ENCODE results near the gene TRMT61A. TPM values are rescaled to one million over a fixed set of nuclear protein-coding genes. Genes with fewer than 3 reads are reported as not detected.

TRMT61A gene
- total RNA-seq, 2 donors from 2014 or later = 10.0 to 17.8 TPM

DNA sequence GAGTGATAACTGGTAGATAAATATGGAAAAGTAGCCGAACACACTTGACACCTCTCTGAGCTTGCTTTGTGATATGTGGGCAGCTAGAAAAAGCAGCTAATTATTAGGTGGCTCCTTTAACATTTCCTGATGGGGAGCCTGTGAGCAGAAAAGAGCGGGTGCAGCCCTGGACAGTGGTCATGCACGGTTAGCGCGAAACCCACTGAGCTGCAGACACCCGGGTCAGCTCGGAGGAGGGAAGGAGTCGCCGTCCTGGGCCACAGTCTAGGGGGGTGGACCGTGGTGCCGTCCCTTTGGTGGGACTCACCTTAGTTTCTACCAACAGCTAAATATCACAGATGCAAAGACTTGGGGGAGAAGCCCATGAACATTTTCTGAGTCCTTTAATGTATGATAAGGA lies 40.4 kb downstream of the TRMT61A start:
- no peak for DNase-seq
- no peaks in the 10 kb centered on the region for H3K4me1 ChIP-seq
- no peak overlapping the region for H3K27ac ChIP-seq
- no peaks in the 10 kb centered on the region for H3K36me3 ChIP-seq
- no peak overlapping the region for H3K9ac ChIP-seq (ENCODE audit: low read depth in 2 of 2, low read length in 2 of 2)
- no peaks in the 10 kb centered on the region for H3K9me3 ChIP-seq
- no peak overlapping the region for H3K4me3 ChIP-seq
- intact Hi-C loops (cut with DNase I) = loop anchor here (5.0 kb wide), 1 partner anchor 63 kb away; no protein-coding TSS in a partner anchor
- TF ChIP-seq, protein P1, sequence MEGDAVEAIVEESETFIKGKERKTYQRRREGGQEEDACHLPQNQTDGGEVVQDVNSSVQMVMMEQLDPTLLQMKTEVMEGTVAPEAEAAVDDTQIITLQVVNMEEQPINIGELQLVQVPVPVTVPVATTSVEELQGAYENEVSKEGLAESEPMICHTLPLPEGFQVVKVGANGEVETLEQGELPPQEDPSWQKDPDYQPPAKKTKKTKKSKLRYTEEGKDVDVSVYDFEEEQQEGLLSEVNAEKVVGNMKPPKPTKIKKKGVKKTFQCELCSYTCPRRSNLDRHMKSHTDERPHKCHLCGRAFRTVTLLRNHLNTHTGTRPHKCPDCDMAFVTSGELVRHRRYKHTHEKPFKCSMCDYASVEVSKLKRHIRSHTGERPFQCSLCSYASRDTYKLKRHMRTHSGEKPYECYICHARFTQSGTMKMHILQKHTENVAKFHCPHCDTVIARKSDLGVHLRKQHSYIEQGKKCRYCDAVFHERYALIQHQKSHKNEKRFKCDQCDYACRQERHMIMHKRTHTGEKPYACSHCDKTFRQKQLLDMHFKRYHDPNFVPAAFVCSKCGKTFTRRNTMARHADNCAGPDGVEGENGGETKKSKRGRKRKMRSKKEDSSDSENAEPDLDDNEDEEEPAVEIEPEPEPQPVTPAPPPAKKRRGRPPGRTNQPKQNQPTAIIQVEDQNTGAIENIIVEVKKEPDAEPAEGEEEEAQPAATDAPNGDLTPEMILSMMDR (IDR thresholded peaks at IDR 0.05) = no peak
- no peaks in the 10 kb centered on the region for H3K27me3 ChIP-seq

DNA sequence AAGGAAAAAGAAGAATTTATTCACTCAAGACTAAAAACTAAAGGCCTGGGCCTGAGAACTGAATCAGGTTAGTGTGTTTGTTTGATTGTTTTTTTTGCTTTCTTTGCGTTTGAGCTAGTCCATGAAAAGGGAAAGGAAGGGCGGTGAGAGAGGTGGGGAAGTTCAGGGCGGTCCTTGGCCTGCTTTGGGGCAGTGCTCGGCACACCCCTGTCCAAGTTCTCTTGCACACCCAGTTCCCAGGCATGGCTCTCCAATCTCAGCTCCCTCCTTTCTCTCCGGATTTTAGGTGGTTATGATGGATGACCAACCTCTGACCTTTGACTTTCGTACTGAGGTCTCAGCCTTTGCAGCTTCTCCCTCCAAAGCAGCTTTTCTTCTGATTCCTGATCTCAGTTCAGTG lies 45.1 kb downstream of the TRMT61A start:
- TF ChIP-seq, protein P1 (IDR thresholded peaks at IDR 0.05) = no peak
- no peak overlapping the region for H3K4me3 ChIP-seq
- no peak overlapping the region for H3K27ac ChIP-seq
- H3K36me3 ChIP-seq = no peaks in the 10 kb centered on the region
- DNase-seq = no peak
- no peaks in the 10 kb centered on the region for H3K9me3 ChIP-seq
- no peak overlapping the region for H3K9ac ChIP-seq (ENCODE audit: low read depth in 2 of 2, low read length in 2 of 2)
- H3K4me1 ChIP-seq = peaks cover 6% of the 10 kb centered on the region
- intact Hi-C loops (cut with DNase I) = loop anchor here (5.0 kb wide), 1 partner anchor 103 kb away; no protein-coding TSS in a partner anchor
- H3K27me3 ChIP-seq = no peaks in the 10 kb centered on the region

DNA sequence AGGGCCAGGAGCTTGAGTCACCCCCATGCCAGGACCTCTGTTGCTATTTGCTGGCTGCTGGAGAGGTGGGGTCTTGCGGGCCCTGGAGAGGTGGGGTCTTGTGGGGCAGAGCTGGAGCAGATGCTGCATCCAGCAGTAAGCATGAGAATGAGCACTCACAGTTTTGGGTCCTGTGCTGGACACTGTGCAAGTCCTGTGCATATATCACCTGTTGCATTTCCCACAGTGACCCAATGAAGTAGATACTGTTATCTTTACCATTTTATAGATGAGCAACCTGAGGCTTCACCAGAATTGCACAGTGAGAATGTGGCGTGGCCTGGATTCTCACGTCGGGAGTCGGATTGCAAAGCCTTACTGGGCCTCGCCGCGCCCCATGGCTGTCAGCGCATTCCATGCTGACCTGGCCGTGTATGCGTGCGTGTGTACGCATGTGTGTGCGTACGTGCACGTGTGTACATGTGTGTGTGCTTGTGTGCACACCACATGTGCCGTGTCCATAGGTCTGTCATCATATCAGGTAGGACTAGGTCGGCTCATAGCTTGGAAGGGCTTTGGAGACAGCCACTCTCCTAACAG lies 45.8 kb downstream of the TRMT61A start:
- TF ChIP-seq, protein P1 (IDR thresholded peaks at IDR 0.05) = no peak
- Histone ChIP-seq H3K4me3 (no peak overlapping the region), H3K36me3 (no peaks in the 10 kb centered on the region), H3K9me3 (no peaks in the 10 kb centered on the region), H3K27me3 (no peaks in the 10 kb centered on the region), H3K27ac (no peak overlapping the region), H3K4me1 (peaks cover 6% of the 10 kb centered on the region), H3K9ac (ENCODE audit: low read depth in 2 of 2, low read length in 2 of 2) (no peak overlapping the region)
- DNase-seq = no peak
- intact Hi-C loops (cut with DNase I) = loop anchor here (5.0 kb wide), 2 partner anchors 53 to 103 kb away; partner anchors contain the start of gene KLC1

DNA sequence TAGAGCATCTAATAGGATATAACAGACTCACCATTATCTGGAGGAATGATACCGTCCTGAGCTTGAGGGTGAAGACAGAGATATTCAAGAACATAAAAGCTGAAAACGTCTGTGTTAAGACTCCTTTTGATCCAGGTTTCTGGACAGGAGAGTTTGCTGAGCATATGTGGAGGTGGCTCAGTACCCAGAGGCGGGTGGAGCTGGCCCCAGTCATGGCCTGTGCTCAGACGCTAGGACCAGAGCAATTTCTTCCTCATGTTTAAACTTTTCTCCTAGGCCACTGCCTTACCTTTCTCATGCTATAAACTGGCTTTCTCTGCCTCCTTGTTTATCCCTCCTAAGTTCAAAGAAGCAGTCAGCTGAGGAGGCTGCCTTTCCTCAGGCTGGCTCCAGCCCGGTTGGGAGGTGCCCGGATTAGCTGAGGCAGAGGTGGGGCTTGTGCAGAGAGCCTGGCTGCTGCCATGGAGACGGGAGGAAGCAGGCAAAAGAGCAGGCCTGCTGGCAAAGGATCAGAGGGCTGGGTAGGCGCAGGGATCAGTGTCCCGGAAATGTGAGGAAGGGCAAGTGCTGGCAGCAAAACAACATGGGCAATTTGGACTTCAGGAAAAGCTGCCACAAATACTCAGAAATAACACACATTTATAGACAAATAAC lies 47.5 kb downstream of the TRMT61A start:
- H3K9ac ChIP-seq (ENCODE audit: low read depth in 2 of 2, low read length in 2 of 2) = peak overlapping the region; percentile 8 to 64
- intact Hi-C loops (cut with DNase I) = loop anchor here (5.0 kb wide), 1 partner anchor 51 kb away; the partner anchor contains the start of gene KLC1
- no peaks in the 10 kb centered on the region for H3K9me3 ChIP-seq
- no peaks in the 10 kb centered on the region for H3K36me3 ChIP-seq
- H3K27ac ChIP-seq = peak overlapping the region; percentile 81
- TF ChIP-seq, protein P1 (IDR thresholded peaks at IDR 0.05) = no peak
- peaks cover 6% of the 10 kb centered on the region for H3K4me1 ChIP-seq
- no peaks in the 10 kb centered on the region for H3K27me3 ChIP-seq
- no peak overlapping the region for H3K4me3 ChIP-seq
- peak; percentile 97 for DNase-seq

DNA sequence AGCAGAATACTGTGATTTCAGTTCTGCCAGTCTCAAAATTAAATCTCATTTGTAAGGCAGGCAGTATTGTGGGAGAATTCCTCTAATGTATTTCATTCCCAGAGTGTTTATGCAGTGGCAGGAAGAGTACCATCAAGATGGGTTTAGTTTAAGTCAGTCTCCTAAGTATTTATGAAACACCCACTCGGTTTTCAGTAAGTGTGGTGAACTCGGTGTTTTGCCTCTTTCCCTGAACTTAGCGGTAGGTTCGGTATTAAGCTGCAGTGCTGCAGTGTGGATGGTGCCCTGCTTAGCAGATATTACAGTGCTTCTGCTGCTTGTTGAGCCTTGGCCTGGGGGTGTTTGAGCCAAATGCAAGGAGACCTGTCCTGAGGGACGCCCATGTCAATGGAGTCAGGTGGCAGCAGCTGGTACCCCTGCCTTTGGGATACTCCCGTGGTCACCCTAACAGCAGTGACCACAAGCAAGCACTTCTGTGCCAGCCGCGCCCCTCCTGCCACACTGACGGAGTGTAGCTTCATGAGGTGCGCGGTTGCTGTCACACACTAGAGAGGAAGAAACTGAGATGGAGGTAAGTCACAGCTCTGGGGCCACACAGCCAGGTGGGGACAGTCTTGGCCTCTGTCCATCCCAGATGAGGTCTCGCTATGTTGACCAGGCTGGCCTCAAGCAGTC lies 49.5 kb downstream of the TRMT61A start:
- H3K4me3 ChIP-seq = no peak overlapping the region
- H3K27me3 ChIP-seq = no peaks in the 10 kb centered on the region
- peaks cover 6% of the 10 kb centered on the region for H3K4me1 ChIP-seq
- H3K9me3 ChIP-seq = no peaks in the 10 kb centered on the region
- TF ChIP-seq, protein P1 (IDR thresholded peaks at IDR 0.05) = no peak
- intact Hi-C loops (cut with DNase I) = loop anchor here (5.0 kb wide), 1 partner anchor 49 kb away; the partner anchor contains the start of gene KLC1
- no peak overlapping the region for H3K27ac ChIP-seq
- H3K36me3 ChIP-seq = no peaks in the 10 kb centered on the region
- H3K9ac ChIP-seq (ENCODE audit: low read depth in 2 of 2, low read length in 2 of 2) = no peak overlapping the region
- DNase-seq = no peak

Measured in colonic mucosa (tissue), 4 donors.